ENCODE measurements around the gene ETFDH.
"Not testable (repeated sequence)": the region's sequence is repeated elsewhere in the genome, so short reads cannot be mapped to it uniquely, and the experiment has no call there.

Gene ETFDH

DNA sequence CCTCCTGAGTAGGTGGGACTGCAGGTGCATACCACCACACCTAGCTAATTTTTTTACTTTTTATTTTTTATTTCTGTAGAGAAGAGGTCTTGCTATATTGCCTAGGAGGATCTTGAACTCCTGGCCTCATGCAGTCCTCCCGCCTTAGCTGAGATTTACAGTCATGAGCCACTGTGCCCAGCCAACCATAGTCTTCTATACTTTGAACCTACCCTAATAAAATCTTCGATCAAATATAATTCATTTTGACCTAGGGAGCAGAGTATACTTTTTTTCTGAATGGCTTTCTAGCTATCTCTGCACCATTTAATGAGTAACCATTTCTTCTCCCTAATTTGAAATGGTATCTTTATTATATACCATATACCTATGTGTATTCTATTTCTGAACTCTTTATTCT is 6.7 kb downstream of the ETFDH start:
- DNase-seq (ENCODE audit: low read depth) = no peak
- no peak overlapping the region for H3K4me3 ChIP-seq (replicated peaks; ENCODE audit: low read depth, low read length)
- TF ChIP-seq, protein P1, sequence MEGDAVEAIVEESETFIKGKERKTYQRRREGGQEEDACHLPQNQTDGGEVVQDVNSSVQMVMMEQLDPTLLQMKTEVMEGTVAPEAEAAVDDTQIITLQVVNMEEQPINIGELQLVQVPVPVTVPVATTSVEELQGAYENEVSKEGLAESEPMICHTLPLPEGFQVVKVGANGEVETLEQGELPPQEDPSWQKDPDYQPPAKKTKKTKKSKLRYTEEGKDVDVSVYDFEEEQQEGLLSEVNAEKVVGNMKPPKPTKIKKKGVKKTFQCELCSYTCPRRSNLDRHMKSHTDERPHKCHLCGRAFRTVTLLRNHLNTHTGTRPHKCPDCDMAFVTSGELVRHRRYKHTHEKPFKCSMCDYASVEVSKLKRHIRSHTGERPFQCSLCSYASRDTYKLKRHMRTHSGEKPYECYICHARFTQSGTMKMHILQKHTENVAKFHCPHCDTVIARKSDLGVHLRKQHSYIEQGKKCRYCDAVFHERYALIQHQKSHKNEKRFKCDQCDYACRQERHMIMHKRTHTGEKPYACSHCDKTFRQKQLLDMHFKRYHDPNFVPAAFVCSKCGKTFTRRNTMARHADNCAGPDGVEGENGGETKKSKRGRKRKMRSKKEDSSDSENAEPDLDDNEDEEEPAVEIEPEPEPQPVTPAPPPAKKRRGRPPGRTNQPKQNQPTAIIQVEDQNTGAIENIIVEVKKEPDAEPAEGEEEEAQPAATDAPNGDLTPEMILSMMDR (IDR thresholded peaks at IDR 0.05; ENCODE audit: low read length, missing control alignments) = no peak

DNA sequence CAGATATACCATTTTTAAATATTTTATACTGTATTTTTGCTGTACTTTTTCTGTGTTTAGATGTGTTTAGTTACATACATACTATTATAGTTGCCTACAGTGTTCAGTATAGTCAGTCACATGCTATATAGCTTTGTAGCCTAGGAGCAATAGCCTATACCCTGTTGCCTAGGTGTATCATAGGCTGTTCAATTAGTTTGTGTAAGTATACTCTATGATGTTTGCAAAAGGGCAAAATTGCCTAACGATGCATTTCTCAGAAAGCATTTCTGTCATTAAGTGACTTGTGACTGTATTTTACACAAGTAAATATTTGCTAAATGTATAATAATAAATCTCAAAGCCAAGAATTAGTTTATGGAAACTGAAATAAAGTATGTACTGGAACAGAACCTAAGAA is 9.5 kb downstream of the ETFDH start:
- no peak for DNase-seq (ENCODE audit: low read depth)
- TF ChIP-seq, protein P1 (IDR thresholded peaks at IDR 0.05; ENCODE audit: low read length, missing control alignments) = no peak
- no peak overlapping the region for H3K4me3 ChIP-seq (replicated peaks; ENCODE audit: low read depth, low read length)

DNA sequence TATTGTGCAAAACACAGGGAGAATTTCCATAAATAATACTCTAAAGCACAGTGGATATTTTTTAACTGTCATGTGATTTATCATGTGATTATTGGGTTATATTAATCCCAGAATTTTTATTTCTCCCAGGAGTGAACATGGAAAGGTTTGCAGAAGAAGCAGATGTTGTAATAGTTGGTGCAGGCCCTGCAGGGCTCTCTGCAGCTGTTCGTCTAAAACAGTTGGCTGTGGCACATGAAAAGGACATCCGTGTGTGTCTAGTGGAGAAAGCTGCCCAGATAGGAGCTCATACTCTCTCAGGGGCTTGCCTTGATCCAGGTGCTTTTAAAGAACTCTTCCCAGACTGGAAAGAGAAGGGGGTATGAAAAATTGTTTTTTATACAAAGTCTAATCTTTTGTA is 10.0 kb downstream of the ETFDH start:
- no peak overlapping the region for H3K4me3 ChIP-seq (replicated peaks; ENCODE audit: low read depth, low read length)
- no peak for DNase-seq (ENCODE audit: low read depth)
- TF ChIP-seq, protein P1 (IDR thresholded peaks at IDR 0.05; ENCODE audit: low read length, missing control alignments) = no peak

DNA sequence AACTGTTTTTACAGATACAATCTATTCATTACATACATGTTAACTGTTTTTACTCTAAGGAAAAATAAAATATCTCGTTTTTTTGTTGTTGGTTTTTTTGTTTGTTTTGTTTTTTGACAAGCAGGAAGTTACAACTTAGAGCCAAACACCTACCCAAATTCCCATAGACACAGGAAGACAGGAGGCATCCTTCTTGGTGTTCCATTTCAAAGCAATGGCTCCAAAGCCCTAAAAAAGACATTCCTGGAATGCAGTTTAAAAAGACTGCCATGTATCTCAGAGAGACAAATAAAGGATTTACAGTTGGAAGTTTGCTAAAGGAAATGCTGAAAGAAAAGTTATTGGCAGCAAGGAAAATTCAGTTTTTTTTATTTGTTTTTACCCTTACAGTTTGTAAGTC is 16.7 kb downstream of the ETFDH start:
- TF ChIP-seq, protein P1 (IDR thresholded peaks at IDR 0.05; ENCODE audit: low read length, missing control alignments) = no peak
- no peak for DNase-seq (ENCODE audit: low read depth)
- no peak overlapping the region for H3K4me3 ChIP-seq (replicated peaks; ENCODE audit: low read depth, low read length)

DNA sequence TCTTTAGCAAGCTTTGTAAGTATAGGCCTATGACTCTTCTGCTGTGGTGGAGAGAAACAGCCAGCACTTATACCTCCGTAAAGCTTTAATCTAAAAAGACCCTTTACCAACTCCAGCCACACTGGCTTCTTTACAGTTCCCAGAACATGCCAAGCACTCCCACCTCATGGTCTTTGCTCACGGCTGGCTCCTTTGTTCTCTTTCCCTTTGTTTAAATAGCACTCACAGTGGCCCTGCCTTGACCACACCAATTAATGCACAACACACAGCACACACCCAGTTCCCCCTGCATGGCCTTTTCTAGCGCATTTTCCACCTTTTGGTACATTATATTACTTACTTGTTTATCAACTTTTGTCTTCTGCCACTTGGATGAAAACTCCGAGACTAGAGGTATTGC is 32.2 kb downstream of the ETFDH start:
- TF ChIP-seq, protein P1 (IDR thresholded peaks at IDR 0.05; ENCODE audit: low read length, missing control alignments) = no peak
- DNase-seq (ENCODE audit: low read depth) = no peak
- H3K4me3 ChIP-seq (replicated peaks; ENCODE audit: low read depth, low read length) = no peak overlapping the region

DNA sequence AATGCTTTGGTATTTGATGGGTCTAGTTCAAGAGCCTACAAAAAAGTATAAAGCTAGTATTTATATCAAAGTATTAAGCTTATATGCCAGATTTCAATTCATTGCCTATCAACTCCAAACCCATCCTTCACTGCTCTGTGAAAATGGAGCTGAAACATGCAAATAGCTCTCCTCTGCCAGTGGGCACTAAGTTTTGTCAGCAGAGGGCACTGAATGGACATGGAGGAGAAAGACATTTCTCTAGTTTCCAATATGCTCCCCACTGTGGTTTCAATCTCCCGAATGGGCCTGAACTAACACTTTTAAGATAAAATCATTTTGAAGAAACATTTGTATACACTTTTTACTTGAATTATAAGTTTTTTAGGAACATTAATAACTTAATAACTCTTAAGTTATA is 38.7 kb downstream of the ETFDH start:
- no peak overlapping the region for H3K4me3 ChIP-seq (replicated peaks; ENCODE audit: low read depth, low read length)
- TF ChIP-seq, protein P1 (IDR thresholded peaks at IDR 0.05; ENCODE audit: low read length, missing control alignments) = peak; percentile 29
- peak; percentile 29 for DNase-seq (ENCODE audit: low read depth)

DNA sequence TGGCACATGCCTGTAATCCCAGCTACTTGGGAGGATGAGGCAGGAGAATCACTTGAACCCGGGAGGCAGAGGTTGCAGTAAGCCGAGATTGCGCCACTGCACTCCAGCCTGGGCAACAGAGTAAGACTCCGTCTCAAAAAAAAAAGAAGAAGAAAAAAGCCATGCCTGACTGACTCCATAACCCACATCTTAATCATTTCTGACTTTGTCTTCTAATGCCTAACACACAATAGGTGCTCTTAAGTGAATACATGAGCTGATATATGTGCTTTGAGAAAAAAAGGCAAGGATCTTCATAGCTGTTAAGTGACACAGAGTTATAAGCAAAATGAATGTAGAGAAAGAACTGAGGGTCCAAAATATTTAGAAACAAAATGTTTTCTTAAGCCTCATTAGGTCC is 40.5 kb downstream of the ETFDH start:
- not testable (repeated sequence) for DNase-seq (ENCODE audit: low read depth)

DNA sequence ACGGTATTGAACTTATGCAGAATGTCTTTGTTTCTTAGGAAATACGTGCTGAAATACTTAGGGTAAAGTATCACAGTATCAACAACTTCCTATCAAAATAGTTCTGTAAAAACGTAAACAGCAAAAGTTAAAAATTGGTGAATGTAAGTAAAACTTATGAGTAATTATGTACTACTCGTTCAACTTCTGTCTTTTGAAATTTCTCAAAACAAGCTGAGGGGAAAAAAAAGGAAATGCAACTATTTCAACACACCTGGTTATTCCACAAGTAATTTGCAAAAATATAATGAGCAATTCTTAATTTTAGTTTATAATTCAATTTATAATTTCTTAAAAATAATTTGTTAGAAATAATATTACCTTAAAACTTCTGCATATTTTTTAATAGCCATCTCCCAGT is 42.8 kb downstream of the ETFDH start:
- no peak overlapping the region for H3K4me3 ChIP-seq (replicated peaks; ENCODE audit: low read depth, low read length)
- TF ChIP-seq, protein P1 (IDR thresholded peaks at IDR 0.05; ENCODE audit: low read length, missing control alignments) = no peak
- DNase-seq (ENCODE audit: low read depth) = no peak

More for the DNA sequence above, 40.5 kb downstream of the ETFDH start:
- H3K4me3 ChIP-seq (replicated peaks; ENCODE audit: low read depth, low read length) = not testable (repeated sequence)
